HG02763 (cell line): ENCODE data around the gene FUBP3.

Experiments
- ATAC-seq: cut with Tn5 transposase; IDR thresholded peaks from one replicate; pipeline ENCODE4 v1.9.1; 2021; ENCODE audit warnings: mild to moderate bottlenecking, moderate library complexity; ENCODE audit not compliant: unreplicated experiment

The FUBP3 gene

DNA sequence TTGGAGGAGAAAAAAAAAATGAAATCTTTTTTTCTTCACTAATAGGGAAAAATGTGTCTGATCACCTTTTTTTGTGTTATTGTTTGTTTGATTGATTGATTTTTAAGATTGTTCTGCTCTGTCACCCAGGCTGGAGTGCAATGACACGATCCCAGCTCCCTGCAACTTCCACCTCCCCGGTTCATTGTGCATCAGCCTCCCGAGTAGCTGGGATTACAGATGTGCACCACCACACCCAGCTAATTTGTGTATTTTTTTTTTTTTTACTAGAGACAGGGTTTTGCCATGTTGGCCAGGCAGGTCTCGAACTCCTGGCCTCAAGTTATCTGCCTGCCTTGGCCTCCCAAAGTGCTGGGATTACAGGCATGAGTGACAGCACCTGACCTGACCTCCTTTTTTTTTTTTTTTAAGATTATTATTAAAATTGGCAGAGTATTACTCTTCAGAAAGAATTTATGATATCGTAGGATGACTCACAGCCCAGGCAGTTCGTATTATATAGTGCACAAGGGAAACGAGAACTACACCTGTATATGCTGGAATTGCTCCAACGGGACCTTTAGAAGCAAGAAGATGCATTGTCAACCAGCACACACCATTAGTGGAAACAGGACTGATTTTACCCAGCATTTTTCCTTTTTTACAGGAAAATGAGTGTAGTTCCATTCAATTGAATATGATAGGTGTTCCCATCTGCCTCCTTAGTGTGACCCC lies 27.7 kb downstream of the FUBP3 start:
- ATAC-seq, result no peak

DNA sequence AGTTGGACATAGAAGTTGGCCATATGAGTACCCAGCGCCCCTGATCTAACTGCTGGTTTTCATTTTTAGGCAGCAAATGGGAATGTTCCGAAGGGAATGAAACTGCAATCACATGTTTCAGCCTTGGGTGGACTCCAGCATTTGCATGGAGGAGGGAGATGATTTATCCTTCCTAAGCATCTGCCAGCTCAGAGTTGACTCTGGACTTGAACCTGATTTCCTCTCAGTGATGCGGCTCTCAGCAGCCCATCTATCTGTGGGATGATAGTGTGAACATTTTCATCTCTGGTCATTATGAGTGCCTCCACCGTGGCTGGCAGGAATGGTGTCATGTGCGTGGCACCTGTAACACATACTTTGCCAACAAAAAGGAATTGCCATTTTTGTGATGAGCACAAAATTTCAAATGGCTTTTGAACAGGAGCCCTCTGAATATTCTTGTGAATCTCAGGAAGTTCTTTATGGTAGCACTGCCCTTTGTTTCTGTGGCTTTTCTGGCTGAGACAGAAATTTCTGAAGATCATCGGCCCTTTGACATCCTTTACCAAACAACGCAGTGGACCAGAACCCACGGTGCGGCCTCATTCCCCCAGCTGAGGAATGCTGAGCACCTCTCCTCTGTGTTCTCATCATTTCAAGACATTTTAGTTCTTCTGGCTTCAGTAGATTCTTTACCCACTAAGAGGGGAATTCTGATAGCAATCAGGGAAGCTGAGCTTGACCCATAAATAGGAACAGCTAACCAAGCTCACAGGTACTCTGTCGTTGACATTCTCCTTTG lies 28.5 kb downstream of the FUBP3 start:
- no peak for ATAC-seq

DNA sequence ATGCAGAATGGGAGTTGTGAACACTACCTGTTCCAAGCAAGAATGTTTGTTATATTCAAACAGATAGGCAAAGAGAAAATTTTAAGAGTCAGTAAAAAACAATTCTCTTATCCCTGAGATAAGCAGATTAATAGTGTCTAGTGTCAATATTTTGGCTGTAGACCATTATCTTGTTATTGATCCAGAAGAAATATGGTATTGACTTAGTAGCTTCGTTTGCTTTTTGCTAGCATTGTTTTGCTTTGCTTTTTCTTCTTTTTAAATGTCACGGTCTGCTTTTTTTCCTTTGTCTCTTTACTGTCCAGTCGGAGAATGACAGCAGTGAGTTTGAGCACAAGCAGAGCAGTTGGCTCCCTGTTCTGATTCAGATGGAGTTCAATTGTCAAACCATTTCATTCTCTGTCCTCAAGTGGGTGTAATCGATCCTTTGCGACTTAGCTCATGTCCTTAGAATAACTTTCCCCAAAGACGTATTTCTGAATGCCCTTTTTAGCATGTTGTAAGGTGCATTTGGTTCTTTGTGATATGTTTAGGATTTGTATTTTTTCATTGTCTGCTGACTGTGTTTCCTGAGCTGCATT lies 29.3 kb downstream of the FUBP3 start:
- no peak for ATAC-seq

DNA sequence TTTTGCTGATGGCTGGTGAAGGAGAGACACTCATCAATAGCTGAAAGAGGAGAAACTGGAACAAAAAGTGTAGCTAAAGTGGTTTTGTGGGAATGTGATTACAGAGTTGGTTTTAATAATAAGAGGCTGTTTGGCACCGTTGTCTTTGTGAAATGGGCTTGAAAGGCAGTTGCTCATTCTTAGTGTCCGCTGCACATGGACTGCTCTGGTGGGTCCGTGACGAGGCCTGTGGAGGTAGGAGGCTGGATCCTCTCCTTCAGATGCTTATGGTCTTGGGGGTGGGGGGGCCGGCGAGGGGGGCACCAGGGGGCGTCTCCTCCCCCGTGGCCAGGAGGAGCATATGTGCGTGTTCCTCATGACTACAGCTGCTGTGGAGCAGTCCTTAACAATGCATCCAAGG lies 29.8 kb downstream of the FUBP3 start:
- no peak for ATAC-seq

DNA sequence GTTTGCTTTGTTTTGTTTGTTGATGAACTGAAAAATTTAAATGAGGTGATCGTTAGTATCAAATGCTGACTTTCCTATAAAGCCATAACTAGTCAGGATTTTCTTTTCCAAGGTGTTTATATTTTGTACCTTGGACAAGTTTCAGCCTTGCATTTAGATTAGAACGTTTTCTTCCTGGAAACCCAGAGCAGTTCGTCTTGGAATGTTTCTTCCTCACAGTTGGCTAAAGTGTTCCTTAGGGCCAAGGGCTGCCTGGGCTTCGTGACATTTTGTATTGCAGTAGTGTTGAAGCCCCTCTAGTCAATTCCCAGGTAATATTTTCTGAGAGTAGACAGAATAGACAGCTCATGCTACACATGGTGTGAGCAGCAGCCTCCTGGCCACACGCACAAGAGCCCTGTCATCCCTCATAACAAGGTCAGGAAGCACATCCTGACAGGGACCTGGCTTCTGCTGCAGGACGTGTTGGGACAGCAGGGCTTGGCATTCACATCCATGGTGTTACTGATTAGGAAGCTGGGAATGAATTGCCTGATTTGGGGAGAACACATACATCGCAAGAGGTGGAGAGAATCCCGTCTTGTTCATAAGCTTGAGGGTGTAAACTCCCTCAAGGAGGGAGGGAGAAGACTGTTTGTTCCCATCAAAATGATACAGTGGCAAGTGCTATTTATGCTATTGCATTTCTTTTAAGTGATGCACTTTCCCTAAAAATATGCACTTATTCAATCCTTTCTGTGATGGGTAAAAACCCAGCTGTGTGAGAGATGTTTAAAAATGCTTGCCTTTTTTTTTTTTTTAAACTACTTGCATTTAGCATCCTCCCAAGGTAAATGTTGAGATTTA lies 31.7 kb downstream of the FUBP3 start:
- no peak for ATAC-seq

DNA sequence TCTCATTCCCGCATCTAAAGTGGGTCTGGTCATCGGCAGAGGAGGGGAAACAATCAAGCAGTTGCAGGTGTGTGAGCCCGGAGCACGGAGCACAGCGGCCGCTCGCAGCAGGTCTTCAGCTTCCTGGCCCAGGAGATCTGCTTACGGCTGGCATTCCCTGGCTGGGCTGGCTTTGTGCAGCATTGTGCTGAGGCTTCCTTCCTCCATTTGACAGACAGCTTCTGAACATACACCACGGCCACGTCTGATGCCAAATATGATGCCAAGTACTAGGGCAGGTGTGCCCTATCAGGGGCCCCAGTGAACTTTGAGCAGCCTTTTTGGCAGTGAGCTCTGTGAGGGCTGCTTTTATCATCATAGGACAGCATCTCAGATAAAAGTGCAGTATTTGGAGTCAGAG lies 37.1 kb downstream of the FUBP3 start:
- no peak for ATAC-seq

DNA sequence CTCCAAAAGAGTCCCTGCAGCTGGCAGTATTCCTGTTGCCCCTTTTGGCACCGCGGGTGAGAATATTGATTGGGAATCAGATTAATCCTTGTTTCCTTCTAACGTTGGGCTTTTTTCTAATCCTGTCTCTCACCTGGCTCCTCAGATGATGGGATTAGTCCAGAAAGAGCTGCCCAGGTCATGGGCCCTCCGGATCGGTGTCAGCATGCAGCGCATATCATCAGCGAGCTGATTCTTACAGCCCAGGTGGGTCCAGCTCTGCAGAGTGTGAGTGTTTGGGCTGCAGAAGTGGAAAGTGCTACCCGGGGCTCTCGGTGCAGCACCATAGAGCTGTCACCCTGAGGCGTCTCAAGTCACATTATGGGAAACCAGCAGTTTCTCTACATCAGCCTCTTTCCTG lies 44.1 kb downstream of the FUBP3 start:
- ATAC-seq, result no peak

DNA sequence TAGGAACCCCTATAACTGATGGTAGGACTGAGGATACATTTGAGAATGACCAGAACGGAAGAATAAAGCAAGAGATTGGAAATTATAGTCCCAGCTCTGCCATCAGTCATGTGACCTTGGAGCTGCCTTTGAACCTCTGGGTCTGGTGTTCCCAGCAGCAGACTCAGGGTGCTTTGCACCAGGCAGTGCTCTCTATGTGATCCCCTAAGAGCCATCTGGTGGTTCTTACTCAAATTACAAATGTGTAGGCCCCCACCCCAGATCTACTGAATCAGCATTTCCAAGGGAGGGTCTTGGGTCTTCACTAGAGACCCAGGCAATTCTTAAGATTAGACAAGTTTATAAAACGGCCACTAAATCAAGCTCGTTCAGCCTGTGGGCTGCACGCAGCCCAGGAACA lies 44.8 kb downstream of the FUBP3 start:
- ATAC-seq, result no peak

DNA sequence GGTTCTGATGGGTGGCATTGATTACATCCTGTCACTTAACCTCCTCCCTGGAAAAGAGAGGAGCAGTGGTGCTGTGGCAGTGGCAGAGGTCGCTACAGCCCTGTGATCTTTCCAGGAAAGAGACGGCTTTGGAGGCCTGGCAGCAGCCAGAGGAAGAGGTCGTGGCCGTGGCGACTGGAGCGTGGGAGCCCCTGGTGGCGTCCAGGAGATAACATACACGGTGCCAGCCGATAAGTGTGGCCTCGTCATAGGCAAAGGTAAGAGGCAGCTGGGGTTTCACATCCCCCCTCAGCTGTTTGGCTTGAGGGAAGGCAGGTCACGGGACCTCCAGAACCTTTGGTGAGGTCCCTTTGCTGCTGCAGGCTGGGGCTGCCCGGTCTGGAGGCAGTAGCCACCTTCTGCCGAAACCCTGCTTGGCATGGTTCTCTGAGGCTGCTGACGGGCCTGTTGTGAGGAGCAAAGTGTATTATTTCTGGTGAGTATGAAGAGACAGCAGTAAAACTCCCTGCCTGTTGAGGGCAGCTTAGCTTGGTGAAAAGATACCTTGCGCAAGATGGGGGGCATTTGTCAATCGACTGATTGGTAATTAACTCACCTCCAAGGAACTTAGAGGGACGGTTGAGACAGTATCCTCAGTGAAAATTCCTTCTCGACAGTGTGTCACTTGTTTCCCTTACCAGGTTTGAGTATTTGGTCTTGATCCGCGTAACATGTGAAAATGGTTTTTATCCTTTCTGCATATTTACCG lies 47.0 kb downstream of the FUBP3 start:
- ATAC-seq, result no peak

DNA sequence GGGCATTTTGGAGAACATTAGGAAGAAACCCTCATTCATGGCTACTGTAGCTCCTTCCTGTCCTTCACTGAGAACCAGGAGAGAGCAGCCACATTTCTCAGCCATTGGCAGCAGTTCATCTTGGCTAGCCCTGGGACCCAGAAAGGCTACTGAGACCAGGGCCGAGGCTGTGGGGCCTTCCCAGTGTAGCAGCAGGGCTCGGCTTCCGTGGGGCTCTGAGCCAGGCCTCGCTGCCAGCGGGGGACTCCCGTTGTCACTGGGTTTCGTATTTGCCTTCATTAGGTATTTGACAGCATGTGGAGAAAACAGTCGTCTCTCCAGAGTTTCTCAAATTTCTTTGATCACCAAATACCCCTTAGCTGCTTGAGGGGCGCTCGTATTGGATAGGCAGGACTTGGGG lies 47.7 kb downstream of the FUBP3 start:
- ATAC-seq, result no peak

DNA sequence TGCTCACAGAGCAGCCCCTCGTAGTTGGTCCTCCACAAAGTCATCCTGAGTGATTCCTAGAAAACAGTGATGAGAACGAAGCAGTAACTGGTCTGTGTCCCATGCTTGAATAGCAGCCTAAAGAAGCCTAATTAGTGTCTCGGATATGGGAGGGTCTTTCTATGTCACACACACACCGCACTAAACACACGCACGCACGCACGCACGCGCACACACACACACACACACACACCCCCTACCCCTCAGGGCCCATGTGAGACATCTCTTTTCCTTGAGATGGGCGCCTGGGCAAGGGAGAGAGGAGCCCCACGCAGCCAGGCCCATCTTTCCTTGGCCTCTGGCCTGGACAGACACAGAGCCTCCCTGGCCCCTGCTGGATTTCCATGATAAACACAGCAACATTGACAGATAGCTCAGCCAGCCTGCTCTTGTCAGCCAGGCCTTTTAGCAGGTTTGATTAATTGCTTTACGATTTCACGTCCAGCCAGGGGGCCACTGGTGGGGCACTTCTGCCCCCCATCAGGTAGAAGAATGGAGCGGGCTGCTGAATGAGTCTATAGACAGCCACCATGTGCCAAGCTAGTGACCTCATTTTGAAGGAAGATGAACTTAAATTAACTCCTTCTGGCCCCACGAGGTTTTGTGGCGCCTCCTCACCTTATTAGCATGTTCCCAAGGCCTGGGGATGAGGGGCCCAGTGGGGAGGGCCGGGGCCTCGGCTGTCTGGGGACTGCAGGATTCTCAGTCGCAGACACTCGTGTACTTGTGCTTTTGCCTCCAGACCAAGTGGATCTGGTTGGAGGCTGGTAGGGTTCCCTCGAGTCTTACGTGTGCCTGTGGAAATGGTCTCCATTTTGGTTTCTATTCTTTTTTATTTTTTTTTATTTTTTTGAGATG lies 48.8 kb downstream of the FUBP3 start:
- no peak for ATAC-seq

DNA sequence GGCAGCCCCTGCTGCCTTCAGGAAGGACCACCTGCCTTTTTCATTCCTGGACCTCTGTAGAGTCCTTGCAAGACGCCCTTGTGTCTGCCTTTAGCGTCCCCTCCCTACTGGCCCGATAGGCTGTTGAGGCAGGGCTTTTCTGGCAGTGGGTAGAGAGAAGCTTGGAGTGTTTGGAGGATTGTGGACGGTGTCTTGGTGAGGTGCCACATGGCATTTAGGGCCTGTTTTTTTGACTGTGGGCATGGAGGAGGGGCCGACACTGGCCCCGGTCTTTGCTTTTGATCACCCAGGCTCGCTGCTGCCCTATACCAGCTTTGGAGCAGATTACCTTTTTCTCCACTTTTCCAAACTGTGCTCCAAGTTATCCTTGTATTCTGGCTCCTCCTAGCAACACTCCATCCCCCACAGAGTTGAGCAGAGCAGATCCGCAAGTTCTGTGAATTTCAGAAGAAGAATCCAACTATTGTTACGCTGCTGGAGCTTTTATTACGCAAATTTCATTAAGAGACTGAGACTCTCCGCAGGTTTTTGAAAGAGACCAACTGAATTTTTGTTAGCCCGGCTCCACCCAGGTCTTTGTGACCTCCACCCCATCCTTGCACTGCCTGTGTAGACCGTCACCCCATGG lies 50.2 kb downstream of the FUBP3 start:
- ATAC-seq, result no peak

DNA sequence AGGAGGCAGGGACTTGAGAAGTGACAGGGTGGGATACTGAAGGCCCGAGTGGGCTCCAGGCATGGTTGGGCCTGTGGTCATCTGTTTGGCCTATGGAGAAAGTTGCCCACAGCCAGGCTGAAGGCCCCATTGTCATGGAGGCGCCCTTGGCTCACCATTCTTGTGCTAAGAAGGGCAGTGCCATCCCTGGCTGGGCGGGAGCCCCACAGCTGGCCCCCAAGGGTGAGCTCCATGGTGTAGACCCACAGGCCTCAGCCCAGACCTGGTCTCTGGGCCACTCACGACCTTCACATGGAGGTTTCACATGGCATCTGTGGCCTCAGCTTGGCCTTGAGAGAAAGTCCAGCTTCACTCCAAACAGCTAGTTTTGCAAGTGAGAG lies 50.7 kb downstream of the FUBP3 start:
- ATAC-seq, result no peak

DNA sequence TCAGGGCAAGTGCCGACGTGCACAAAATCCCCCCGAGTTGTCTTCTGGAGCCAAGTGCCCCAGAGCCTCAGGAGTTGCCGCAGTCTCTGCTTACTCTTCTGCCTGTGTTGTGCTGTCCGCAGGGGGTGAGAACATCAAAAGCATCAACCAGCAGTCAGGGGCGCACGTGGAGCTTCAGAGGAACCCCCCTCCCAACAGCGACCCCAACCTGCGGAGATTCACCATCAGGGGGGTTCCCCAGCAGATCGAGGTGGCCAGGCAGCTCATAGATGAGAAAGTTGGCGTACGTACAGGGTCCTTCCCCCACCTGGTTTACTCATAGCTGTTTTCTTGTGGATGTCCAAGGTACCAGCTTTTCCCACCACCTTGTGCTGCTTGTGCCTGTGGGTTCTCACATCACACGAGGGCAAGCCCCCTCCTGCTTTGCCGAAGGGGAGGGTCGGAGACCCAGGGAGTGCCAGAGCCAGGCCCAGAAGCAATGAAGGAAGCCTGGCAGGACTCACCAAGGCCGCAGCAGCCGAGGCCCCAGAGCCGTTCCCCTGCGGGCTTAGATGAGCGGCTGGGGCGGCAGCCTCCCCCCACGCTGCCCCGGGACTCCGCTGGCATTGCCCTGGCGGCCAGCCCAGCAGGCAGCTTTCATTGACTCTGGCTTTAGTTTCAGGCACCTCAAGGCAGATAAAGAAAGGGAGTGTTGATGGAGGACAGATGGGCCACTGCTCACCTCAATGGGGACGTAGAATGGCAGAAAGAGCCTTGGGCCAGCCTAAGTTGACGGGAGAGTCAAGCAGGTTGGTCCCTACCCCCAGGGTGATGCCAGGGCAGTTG lies 51.3 kb downstream of the FUBP3 start:
- ATAC-seq, result no peak

DNA sequence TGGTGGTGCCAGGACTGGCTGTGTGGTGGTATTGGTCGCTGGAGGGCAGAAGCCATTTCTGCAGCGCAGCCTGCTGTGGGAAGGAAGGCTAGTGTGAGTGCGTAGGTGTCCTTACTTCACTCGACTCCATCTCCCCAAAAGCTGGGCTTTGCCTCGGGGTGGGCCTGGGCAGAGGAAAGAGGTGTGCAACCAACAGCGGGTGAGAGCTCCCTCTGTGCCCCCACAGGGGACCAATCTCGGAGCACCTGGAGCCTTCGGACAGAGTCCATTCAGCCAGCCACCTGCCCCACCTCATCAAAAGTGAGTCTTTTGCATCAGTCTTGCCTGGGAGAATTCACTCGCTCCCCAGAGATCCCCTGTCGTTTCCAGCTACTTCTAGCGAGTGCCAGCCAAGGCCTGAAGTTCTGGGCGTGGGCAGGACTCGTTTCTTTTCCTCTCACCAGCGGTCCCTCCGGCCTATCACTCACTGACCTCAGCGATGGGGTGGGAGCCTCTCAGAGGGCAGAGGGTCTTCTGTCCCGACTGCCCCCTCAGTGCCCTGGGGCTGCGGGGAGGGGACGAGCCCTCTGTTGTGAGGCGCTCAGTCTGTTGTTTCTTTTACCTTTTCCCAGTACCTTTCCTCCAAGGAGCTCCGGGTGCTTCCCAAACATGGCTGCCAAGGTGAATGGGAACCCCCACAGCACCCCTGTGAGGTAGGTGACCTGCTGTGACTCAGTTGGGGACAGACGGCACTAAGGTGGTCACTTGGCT lies 52.1 kb downstream of the FUBP3 start:
- no peak for ATAC-seq

DNA sequence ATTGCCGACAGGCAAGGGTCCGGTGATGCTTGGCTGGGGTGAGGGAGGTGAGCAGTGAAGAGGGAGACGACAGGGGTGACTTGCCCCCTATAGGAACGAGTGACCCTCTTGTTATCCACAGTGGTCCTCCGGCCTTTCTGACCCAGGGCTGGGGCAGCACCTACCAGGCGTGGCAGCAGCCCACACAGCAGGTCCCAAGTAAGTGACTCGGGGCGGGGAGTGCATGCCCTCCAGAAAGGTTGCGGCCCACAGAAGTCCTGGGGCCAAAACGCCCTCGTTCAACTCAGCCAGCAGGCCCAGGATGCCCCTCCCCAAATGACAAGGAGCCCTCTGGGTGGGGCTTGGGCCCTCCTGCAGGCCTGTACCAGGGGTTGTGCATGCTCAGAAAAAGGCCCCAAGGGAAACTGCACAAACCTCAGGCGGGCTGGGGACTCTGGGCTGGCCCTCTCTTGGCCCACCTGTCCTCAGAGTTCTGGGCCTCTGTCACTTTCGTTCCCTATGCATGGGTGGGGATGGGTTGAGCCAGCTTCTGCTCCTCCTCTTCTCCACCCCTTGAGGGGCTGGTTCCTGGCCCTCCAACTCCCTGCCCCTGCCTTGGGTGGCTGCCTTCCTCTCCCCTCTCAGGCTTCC lies 52.8 kb downstream of the FUBP3 start:
- ATAC-seq, result no peak

DNA sequence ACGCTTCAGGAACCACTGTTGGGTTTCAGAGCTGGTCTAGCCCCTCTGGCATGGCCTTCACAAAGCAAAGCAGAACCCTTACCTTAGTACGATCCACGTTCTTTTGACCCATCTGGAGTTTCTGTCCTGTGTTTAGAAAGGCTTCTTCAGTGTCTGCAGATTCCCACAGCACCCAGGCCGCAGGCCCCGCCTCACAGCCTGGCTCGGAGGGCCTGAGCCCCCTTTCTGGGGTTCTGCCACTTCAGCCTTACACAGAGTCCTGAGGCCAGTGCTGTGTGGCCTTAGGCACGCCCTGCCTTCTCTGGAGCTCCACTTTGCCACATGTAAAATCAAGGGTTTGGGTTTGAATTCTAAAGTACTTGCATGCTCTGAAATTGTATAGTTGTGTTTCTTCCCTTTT lies 53.5 kb downstream of the FUBP3 start:
- no peak for ATAC-seq
